Adrenal gland (tissue), 5 donors: ENCODE measurements around the gene TARS3.

Experiments used
- POLR2A ChIP-seq, 2 donors: fragments of 450-650 bp; IDR thresholded peaks; one replicate each; pipeline ENCODE4 v1.6.1; 2017; ENCODE audit warnings: antibody characterized with exemption in 2 of 2, mild to moderate bottlenecking in 2 of 2, moderate library complexity in 1 of 2
- TF ChIP-seq, protein P1 (sequence below), 6 experiments: fragments of 450-650 bp in 4 of 6; fragments of 200-600 bp in 2 of 6; sonication (generic) in 1 of 6; IDR thresholded peaks; 1 replicate in 5 of 6; 2 replicates in 1 of 6; pipeline versions ENCODE4 v1.5.1 to v1.8.0; 2016 to 2021; ENCODE audit warnings: antibody characterized with exemption in 6 of 6, mild to moderate bottlenecking in 2 of 6, moderate library complexity in 1 of 6
- donor health status: DM: no; HTN: no; CAD: no.

DNA sequence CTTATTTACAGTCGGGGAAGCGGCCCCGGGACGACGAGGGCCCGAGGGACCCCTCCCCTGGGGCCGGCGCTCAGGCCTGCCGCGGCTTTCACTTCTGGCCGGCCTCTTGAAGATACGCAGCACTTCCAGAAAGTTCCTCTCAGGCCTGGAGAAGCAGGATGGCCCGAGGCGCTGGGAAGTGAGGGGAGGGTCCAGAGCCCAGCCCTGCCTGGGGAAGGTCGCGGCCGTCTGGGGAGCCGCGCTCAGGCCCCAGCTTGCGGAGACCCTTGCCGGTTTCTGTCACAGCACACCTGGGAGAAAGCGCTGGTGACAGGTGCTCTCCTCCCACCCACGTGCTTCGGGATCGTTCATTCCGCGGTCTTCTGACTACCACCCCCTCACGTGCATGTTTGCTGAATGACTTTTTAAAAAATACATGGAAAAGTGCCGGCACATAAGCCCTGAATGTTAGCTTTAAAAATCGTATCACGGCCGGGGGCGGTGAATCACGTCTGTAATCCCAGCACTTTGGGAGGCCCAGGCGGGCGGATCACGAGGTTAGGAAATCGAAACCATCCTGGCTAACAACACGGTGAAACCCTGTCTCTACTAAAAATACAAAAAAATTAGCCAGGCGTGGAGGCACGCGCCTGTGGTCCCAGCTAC lies 71.4 kb downstream of the TARS3 start:
- TF ChIP-seq, protein P1, sequence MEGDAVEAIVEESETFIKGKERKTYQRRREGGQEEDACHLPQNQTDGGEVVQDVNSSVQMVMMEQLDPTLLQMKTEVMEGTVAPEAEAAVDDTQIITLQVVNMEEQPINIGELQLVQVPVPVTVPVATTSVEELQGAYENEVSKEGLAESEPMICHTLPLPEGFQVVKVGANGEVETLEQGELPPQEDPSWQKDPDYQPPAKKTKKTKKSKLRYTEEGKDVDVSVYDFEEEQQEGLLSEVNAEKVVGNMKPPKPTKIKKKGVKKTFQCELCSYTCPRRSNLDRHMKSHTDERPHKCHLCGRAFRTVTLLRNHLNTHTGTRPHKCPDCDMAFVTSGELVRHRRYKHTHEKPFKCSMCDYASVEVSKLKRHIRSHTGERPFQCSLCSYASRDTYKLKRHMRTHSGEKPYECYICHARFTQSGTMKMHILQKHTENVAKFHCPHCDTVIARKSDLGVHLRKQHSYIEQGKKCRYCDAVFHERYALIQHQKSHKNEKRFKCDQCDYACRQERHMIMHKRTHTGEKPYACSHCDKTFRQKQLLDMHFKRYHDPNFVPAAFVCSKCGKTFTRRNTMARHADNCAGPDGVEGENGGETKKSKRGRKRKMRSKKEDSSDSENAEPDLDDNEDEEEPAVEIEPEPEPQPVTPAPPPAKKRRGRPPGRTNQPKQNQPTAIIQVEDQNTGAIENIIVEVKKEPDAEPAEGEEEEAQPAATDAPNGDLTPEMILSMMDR (IDR thresholded peaks at IDR 0.05) = no peak
- TF ChIP-seq POLR2A (IDR thresholded peaks at IDR 0.05) = no peak
